OCI-LY1 (cell line): ENCODE results near the gene MVP.
"Not testable (repeated sequence)": the region's sequence is repeated elsewhere in the genome, so short reads cannot be mapped to it uniquely, and the experiment has no call there.

Source experiments
- H2AFZ ChIP-seq: fragments of 200-600 bp; sonication (generic), shearing (Covaris generic); 2 replicates; pipeline ENCODE4 v1.6.0; 2014; ENCODE audit warnings: antibody characterized with exemption, mild to moderate bottlenecking, low read length
- H3F3A ChIP-seq: fragments of 200-600 bp; sonication (generic), shearing (Covaris generic); 2 replicates; pipeline ENCODE4 v1.6.0; 2014; ENCODE audit warnings: mild to moderate bottlenecking, antibody characterized with exemption, low read length, moderate library complexity; ENCODE audit not compliant: insufficient read depth
- H3K27ac ChIP-seq: fragments of 200-600 bp; sonication (generic); 2 replicates; pipeline ENCODE4 v1.5.1; 2014; ENCODE audit warnings: low read length, mixed run types, mild to moderate bottlenecking, low read depth; ENCODE audit not compliant: poor library complexity, severe bottlenecking
- H3K27me3 ChIP-seq: fragments of 200-600 bp; sonication (generic); 2 replicates; pipeline ENCODE4 v1.6.0; 2014; ENCODE audit warnings: antibody characterized with exemption, mild to moderate bottlenecking, low read length, moderate library complexity; ENCODE audit not compliant: insufficient read depth
- H3K36me3 ChIP-seq: fragments of 200-600 bp; sonication (generic); 2 replicates; pipeline ENCODE4 v1.6.1; 2014; ENCODE audit warnings: mild to moderate bottlenecking, antibody characterized with exemption, low read length, moderate library complexity, mixed read lengths; ENCODE audit not compliant: insufficient read depth
- H3K4me1 ChIP-seq: fragments of 200-600 bp; sonication (generic); 2 replicates; pipeline ENCODE4 v1.5.1; 2014; ENCODE audit warnings: mild to moderate bottlenecking, low read length, moderate library complexity; ENCODE audit not compliant: insufficient read depth, severe bottlenecking
- H3K4me2 ChIP-seq: fragments of 200-600 bp; sonication (generic), shearing (Covaris generic); 2 replicates; pipeline ENCODE4 v1.6.1; 2014; ENCODE audit warnings: low read length
- H3K4me3 ChIP-seq: fragments of 200-600 bp; sonication (generic); 2 replicates; pipeline ENCODE4 v1.5.1; 2014; ENCODE audit warnings: low read length, low read depth, mild to moderate bottlenecking, mixed read lengths; ENCODE audit not compliant: poor library complexity, severe bottlenecking
- H3K79me2 ChIP-seq: fragments of 200-600 bp; shearing (Covaris generic); 2 replicates; pipeline ENCODE4 v1.6.1; 2016; ENCODE audit warnings: mixed run types, low read length, mixed read lengths; ENCODE audit not compliant: insufficient read depth
- H3K9ac ChIP-seq: fragments of 200-600 bp; sonication (generic), shearing (Covaris generic); 2 replicates; pipeline ENCODE4 v1.6.1; 2014; ENCODE audit warnings: mild to moderate bottlenecking, low read length, mixed read lengths
- H3K9me2 ChIP-seq: fragments of 200-600 bp; sonication (generic), shearing (Covaris generic); 2 replicates; pipeline ENCODE4 v1.6.1; 2014; ENCODE audit warnings: low read depth, mild to moderate bottlenecking, low read length, mixed read lengths
- H3K9me3 ChIP-seq: fragments of 200-600 bp; shearing (Covaris generic); 2 replicates; pipeline ENCODE4 v1.6.1; 2014; ENCODE audit warnings: low read length, mixed read lengths
- H4K20me1 ChIP-seq: fragments of 200-600 bp; sonication (generic), shearing (Covaris generic); 2 replicates; pipeline ENCODE4 v1.6.0; 2016; ENCODE audit warnings: mild to moderate bottlenecking, low read length; ENCODE audit not compliant: insufficient read depth
- CTCF ChIP-seq: fragments of 200-600 bp; sonication (generic), shearing (Covaris generic); IDR thresholded peaks from 2 replicates; pipeline ENCODE4 v1.5.1; 2017; ENCODE audit warnings: mild to moderate bottlenecking, antibody characterized with exemption, low read length, moderate library complexity, mixed read lengths
- EZH2 ChIP-seq: fragments of 200-600 bp; sonication (generic), shearing (Covaris generic); IDR thresholded peaks from 2 replicates; pipeline ENCODE4 v1.8.0; 2017; ENCODE audit warnings: borderline replicate concordance, mixed run types, mild to moderate bottlenecking, antibody characterized with exemption, low read length, moderate library complexity, mixed read lengths

The MVP gene

GRCh38 chr16:29790183-29790948 lies 29.9 kb upstream of the MVP start, which contains the start of gene KIF22:
KIF22 (plus strand) TSS chr16:29790751; CDS start chr16:29790760, 9 bp downstream.
- no peaks in the 10 kb centered on the region for H4K20me1 ChIP-seq
- peak within 1 kb of the TSS; percentile 97 for H3K4me3 ChIP-seq
- H3K4me2 ChIP-seq, result peak within 1 kb of the TSS; percentile 89
- peaks cover 47% of the 10 kb centered on the region for H3K79me2 ChIP-seq
- H3K4me1 ChIP-seq, result peaks cover 39% of the 10 kb centered on the region
- no peaks in the 10 kb centered on the region for H3K27me3 ChIP-seq
- peaks cover 37% of the 10 kb centered on the region for H3K36me3 ChIP-seq
- H3K9me2 ChIP-seq, result no peaks in the 10 kb centered on the region
- TF ChIP-seq EZH2 (no peak), CTCF (peak; percentile 77)
- no peak within 1 kb of the TSS for H2AFZ ChIP-seq
- H3K9ac ChIP-seq, result peak within 1 kb of the TSS; percentile 98
- no peaks in the 10 kb centered on the region for H3F3A ChIP-seq
- H3K27ac ChIP-seq, result peak within 1 kb of the TSS; percentile 68
- no peaks in the 10 kb centered on the region for H3K9me3 ChIP-seq

GRCh38 chr16:29790949-29791844 lies 29.1 kb upstream of the MVP start:
- H3F3A ChIP-seq, result no peaks in the 10 kb centered on the region
- H2AFZ ChIP-seq, result no peak overlapping the region
- peaks cover 45% of the 10 kb centered on the region for H3K36me3 ChIP-seq
- no peaks in the 10 kb centered on the region for H3K9me3 ChIP-seq
- peak overlapping the region; percentile 97 for H3K4me3 ChIP-seq
- no peaks in the 10 kb centered on the region for H3K9me2 ChIP-seq
- peak overlapping the region; percentile 98 for H3K9ac ChIP-seq
- H3K79me2 ChIP-seq, result peaks cover 51% of the 10 kb centered on the region
- H4K20me1 ChIP-seq, result no peaks in the 10 kb centered on the region
- peak overlapping the region; percentile 40 for H3K27ac ChIP-seq
- no peaks in the 10 kb centered on the region for H3K27me3 ChIP-seq
- peak overlapping the region; percentile 89 for H3K4me2 ChIP-seq
- peaks cover 35% of the 10 kb centered on the region for H3K4me1 ChIP-seq
- no peak for TF ChIP-seq CTCF
- TF ChIP-seq EZH2, result no peak

- Histone ChIP-seq H3K27ac (peak overlapping the region; percentile 40), H2AFZ (no peak overlapping the region), H3K36me3 (peaks cover 54% of the 10 kb centered on the region), H4K20me1 (no peaks in the 10 kb centered on the region), H3K4me3 (peak overlapping the region; percentile 97), H3K4me2 (peak overlapping the region; percentile 89), H3K9me3 (no peaks in the 10 kb centered on the region), H3K9ac (peak overlapping the region; percentile 98), H3F3A (no peaks in the 10 kb centered on the region), H3K9me2 (no peaks in the 10 kb centered on the region), H3K79me2 (peaks cover 51% of the 10 kb centered on the region), H3K4me1 (peaks cover 35% of the 10 kb centered on the region), H3K27me3 (no peaks in the 10 kb centered on the region)
- no peak for TF ChIP-seq EZH2
- no peak for TF ChIP-seq CTCF
Measured at GRCh38 chr16:29791845-29792807, 28.1 kb upstream of the MVP start.

GRCh38 chr16:29793153-29793552 lies 27.1 kb upstream of the MVP start:
- H4K20me1 ChIP-seq, H3K27ac ChIP-seq, H3K9ac ChIP-seq, H3K9me3 ChIP-seq, H3K27me3 ChIP-seq, H3K9me2 ChIP-seq, H2AFZ ChIP-seq, H3K4me3 ChIP-seq, H3F3A ChIP-seq: not testable (repeated sequence)
- Histone ChIP-seq H3K79me2 (peaks cover 51% of the 10 kb centered on the region), H3K4me1 (peaks cover 35% of the 10 kb centered on the region), H3K36me3 (peaks cover 65% of the 10 kb centered on the region), H3K4me2 (peak overlapping the region; percentile 89; the same call in 1 of the 2 replicates)
